GM04503 (cell line): ENCODE results near the gene PCDHA9.
"Not testable (repeated sequence)": the region's sequence is repeated elsewhere in the genome, so short reads cannot be mapped to it uniquely, and the experiment has no call there.

Experiments used
- DNase-seq: peaks from one replicate; pipeline ENCODE4 v3.0.0-alpha.2; 2012; ENCODE audit warnings: low read depth

PCDHA9 gene

GRCh38 chr5:140876541-140877261 lies 28.5 kb downstream of the PCDHA9 start:
- not testable (repeated sequence) for DNase-seq

GRCh38 chr5:140877262-140877581 lies 29.0 kb downstream of the PCDHA9 start:
- no peak for DNase-seq

- DNase-seq, result no peak
These were observed 33.9 kb downstream of the PCDHA9 start, which contains the start of gene PCDHA13 for GRCh38 chr5:140881889-140882590. PCDHA13 (plus strand) TSS chr5:140882124; CDS start chr5:140882269, 145 bp downstream.

GRCh38 chr5:140882591-140882899 lies 34.4 kb downstream of the PCDHA9 start:
- DNase-seq, result no peak

- DNase-seq, result no peak
These were observed 35.2 kb downstream of the PCDHA9 start for GRCh38 chr5:140883373-140883772.

- no peak for DNase-seq
These were observed 35.9 kb downstream of the PCDHA9 start for GRCh38 chr5:140883927-140884697.
